HCT116 (cell line): ENCODE results near the gene TTC19. TPM values are rescaled to one million over a fixed set of nuclear protein-coding genes. Genes with fewer than 3 reads are reported as not detected.

ENCODE experiments used
- ATAC-seq: fragments of 200-7000 bp; cut with Tn5 transposase; 2 replicates; pipeline ENCODE4 v1.9.1; 2020; ENCODE audit warnings: mild to moderate bottlenecking, moderate library complexity
- BruUV-seq: library from RNA; stranded (reverse); fragments of 400-500 nt; replicated peaks from 2 replicates; lab custom pipeline; 2021; lab: Mats Ljungman, UMichigan
- CTCF ChIA-PET: fragments of 300-600 bp; sonication (Branson Sonifier 250); formaldehyde crosslinking; loops from one replicate; lab custom pipeline; 2021; ENCODE audit warnings: antibody characterized with exemption; lab: Charles Lee
- POLR2A ChIA-PET: fragments of 300-600, 350-600 bp; sonication (Branson Sonifier 250); formaldehyde crosslinking; loops from one replicate; lab custom pipeline; 2021; ENCODE audit warnings: antibody characterized with exemption; lab: Charles Lee
- RAD21 ChIA-PET, 2 experiments: fragments of 300-600 bp; sonication (Branson Sonifier 250); formaldehyde crosslinking; loops; one replicate each; lab custom pipeline; 2023; ENCODE audit warnings: low total read pairs in 2 of 2; ENCODE audit not compliant: uncharacterized antibody in 2 of 2, unreplicated experiment in 2 of 2, low non-redundant PET in 1 of 2; lab: Charles Lee
- DNase-seq: peaks from one replicate; pipeline ENCODE4 v3.0.0-alpha.2; 2010; ENCODE audit warnings: low read depth, low spot score
- H2AFZ ChIP-seq: fragments of 200-600 bp; shearing (Covaris generic), sonication (generic); 2 replicates; pipeline ENCODE4 v1.6.1; 2017; ENCODE audit warnings: low read depth, mixed run types, mixed read lengths, antibody characterized with exemption, low read length; ENCODE audit not compliant: poor library complexity, severe bottlenecking
- H3K27ac ChIP-seq: 2 replicates; pipeline ENCODE4 v1.5.1; 2012; ENCODE audit warnings: low read depth, low read length
- H3K27me3 ChIP-seq: fragments of 200-600 bp; sonication (generic); 2 replicates; pipeline ENCODE4 v1.6.1; 2016; ENCODE audit warnings: mixed run types, low read length, mixed read lengths; ENCODE audit not compliant: insufficient read depth
- H3K36me3 ChIP-seq, 2 experiments: fragments of 200-500 bp in 1 of 2; fragments of 200-600 bp in 1 of 2; sonication (Bioruptor generic) in 1 of 2; sonication (generic) in 1 of 2; 2 replicates each; pipeline versions ENCODE4 v1.5.1 to v1.6.1; 2014 to 2016; ENCODE audit warnings: low read length in 2 of 2, inconsistent platforms in 1 of 2, mixed read lengths in 1 of 2, mixed run types in 1 of 2; ENCODE audit not compliant: insufficient read depth in 2 of 2, control insufficient read depth in 1 of 2
- H3K4me1 ChIP-seq, 2 experiments: fragments of 200-600 bp in 1 of 2; sonication (generic) in 1 of 2; 2 replicates each; pipeline versions ENCODE4 v1.5.1 to v1.6.1; 2012 to 2017; ENCODE audit warnings: low read length in 2 of 2, inconsistent platforms in 1 of 2, mild to moderate bottlenecking in 1 of 2, mixed read lengths in 1 of 2, mixed run types in 1 of 2, moderate library complexity in 1 of 2; ENCODE audit not compliant: insufficient read depth in 2 of 2, control insufficient read depth in 1 of 2
- H3K4me2 ChIP-seq: fragments of 200-600 bp; sonication (generic); 2 replicates; pipeline ENCODE4 v1.6.1; 2017; ENCODE audit warnings: mixed run types, low read length, mixed read lengths
- H3K4me3 ChIP-seq, 2 experiments: fragments of 200-600 bp in 1 of 2; sonication (generic) in 1 of 2; replicated peaks in 1 of 2; 2 replicates each; pipeline ENCODE4 v1.5.1; 2011 to 2016; ENCODE audit warnings: low read length in 2 of 2, control low read depth in 1 of 2, low read depth in 1 of 2, mild to moderate bottlenecking in 1 of 2, mixed read lengths in 1 of 2, mixed run types in 1 of 2
- H3K79me2 ChIP-seq: fragments of 200-600 bp; sonication (generic); 2 replicates; pipeline ENCODE4 v1.6.1; 2017; ENCODE audit warnings: mild to moderate bottlenecking, mixed run types, low read length, moderate library complexity, mixed read lengths; ENCODE audit not compliant: insufficient read depth
- H3K9ac ChIP-seq: fragments of 200-600 bp; sonication (generic); 2 replicates; pipeline ENCODE4 v1.6.1; 2016; ENCODE audit warnings: low read length, mixed read lengths
- H3K9me2 ChIP-seq: fragments of 200-600 bp; sonication (generic), shearing (Covaris generic); 2 replicates; pipeline ENCODE4 v1.6.1; 2017; ENCODE audit warnings: mixed run types, mild to moderate bottlenecking, moderate library complexity; ENCODE audit not compliant: insufficient read depth
- H3K9me3 ChIP-seq, 2 experiments: fragments of 200-500 bp in 1 of 2; fragments of 200-600 bp in 1 of 2; sonication (Bioruptor generic) in 1 of 2; sonication (generic) in 1 of 2; 2 replicates each; pipeline ENCODE4 v1.6.1; 2014 to 2017; ENCODE audit warnings: low read length in 2 of 2, mixed read lengths in 2 of 2, inconsistent platforms in 1 of 2, low read depth in 1 of 2, mild to moderate bottlenecking in 1 of 2, mixed run types in 1 of 2, moderate library complexity in 1 of 2; ENCODE audit not compliant: control insufficient read depth in 1 of 2, insufficient read depth in 1 of 2
- H4K20me1 ChIP-seq: fragments of 200-600 bp; sonication (generic), shearing (Covaris generic); 2 replicates; pipeline ENCODE4 v1.6.1; 2017; ENCODE audit warnings: mixed run types, mild to moderate bottlenecking, moderate library complexity; ENCODE audit not compliant: insufficient read depth
- CBX3 ChIP-seq: IDR thresholded peaks from 2 replicates; pipeline ENCODE4 v1.6.1; 2012; ENCODE audit warnings: low read depth
- EGR1 ChIP-seq: IDR thresholded peaks from 2 replicates; pipeline ENCODE4 v1.6.1; 2012; ENCODE audit warnings: low read depth
- ELF1 ChIP-seq: IDR thresholded peaks from 2 replicates; pipeline ENCODE4 v1.6.1; 2012; ENCODE audit warnings: low read depth, borderline replicate concordance
- FOSL1 ChIP-seq: IDR thresholded peaks from 2 replicates; pipeline ENCODE4 v1.6.1; 2012; ENCODE audit warnings: low read depth
- JUND ChIP-seq: IDR thresholded peaks from 2 replicates; pipeline ENCODE4 v1.6.1; 2012
- POLR2A ChIP-seq: IDR thresholded peaks from 2 replicates; pipeline ENCODE4 v1.7.0; 2011; ENCODE audit warnings: borderline replicate concordance; ENCODE audit not compliant: insufficient read depth, insufficient read length; ENCODE audit errors: extremely low read depth
- POLR2AphosphoS5 ChIP-seq: IDR thresholded peaks from 2 replicates; pipeline ENCODE4 v1.6.1; 2011; ENCODE audit warnings: mild to moderate bottlenecking, low read depth, low read length, moderate library complexity
- RAD21 ChIP-seq: IDR thresholded peaks from 2 replicates; pipeline ENCODE4 v1.6.1; 2012; ENCODE audit warnings: low read depth, mild to moderate bottlenecking
- SIN3A ChIP-seq: IDR thresholded peaks from 2 replicates; pipeline ENCODE4 v1.6.1; 2012; ENCODE audit warnings: low read depth
- SP1 ChIP-seq: IDR thresholded peaks from 2 replicates; pipeline ENCODE4 v1.6.1; 2012; ENCODE audit warnings: low read depth
- YY1 ChIP-seq: IDR thresholded peaks from 2 replicates; pipeline ENCODE4 v1.6.1; 2011; ENCODE audit warnings: low read length, low read depth, moderate library complexity, mild to moderate bottlenecking; ENCODE audit not compliant: insufficient replicate concordance; ENCODE audit errors: extremely low read depth
- ZNF274 ChIP-seq: fragments of 200-500 bp; sonication (Bioruptor generic); IDR thresholded peaks from 2 replicates; pipeline ENCODE4 v1.6.1; 2014; ENCODE audit warnings: mild to moderate bottlenecking, low read depth, low read length, inconsistent platforms
- intact Hi-C: fragments of 100-400 bp; cut with micrococcal nuclease; formaldehyde crosslinking; loops from 2 replicates; pipeline ENCODE4 v1.10.0; 2022
- total RNA-seq: library from RNA; stranded (reverse); gene quantifications from one replicate; pipeline ENCODE4 v1.2.1, GENCODE V29; 2021; ENCODE audit not compliant: unreplicated experiment
- TF ChIP-seq, protein P1 (sequence below): IDR thresholded peaks from 2 replicates; pipeline ENCODE4 v1.6.1; 2011; ENCODE audit warnings: mild to moderate bottlenecking, low read length, moderate library complexity; ENCODE audit not compliant: insufficient replicate concordance; ENCODE audit errors: extremely low read depth
- TF ChIP-seq, protein P2 (sequence below): IDR thresholded peaks from 2 replicates; pipeline ENCODE4 v1.6.1; 2012
- TF ChIP-seq, protein P3 (sequence below), 3 experiments: fragments of 200-600 bp in 1 of 3; sonication (generic) in 1 of 3; IDR thresholded peaks in 2 of 3; conservative IDR thresholded peaks in 1 of 3; 2 replicates each; pipeline ENCODE4 v1.5.1; 2012 to 2017; ENCODE audit warnings: low read depth in 2 of 3, low read length in 2 of 3, antibody characterized with exemption in 1 of 3, borderline replicate concordance in 1 of 3, control low read depth in 1 of 3, mild to moderate bottlenecking in 1 of 3, mixed read lengths in 1 of 3, mixed run types in 1 of 3, moderate library complexity in 1 of 3; ENCODE audit not compliant: insufficient read depth in 1 of 3

TTC19 gene
- total RNA-seq, 1 experiment from 2014 or later: 61.3 TPM

DNA sequence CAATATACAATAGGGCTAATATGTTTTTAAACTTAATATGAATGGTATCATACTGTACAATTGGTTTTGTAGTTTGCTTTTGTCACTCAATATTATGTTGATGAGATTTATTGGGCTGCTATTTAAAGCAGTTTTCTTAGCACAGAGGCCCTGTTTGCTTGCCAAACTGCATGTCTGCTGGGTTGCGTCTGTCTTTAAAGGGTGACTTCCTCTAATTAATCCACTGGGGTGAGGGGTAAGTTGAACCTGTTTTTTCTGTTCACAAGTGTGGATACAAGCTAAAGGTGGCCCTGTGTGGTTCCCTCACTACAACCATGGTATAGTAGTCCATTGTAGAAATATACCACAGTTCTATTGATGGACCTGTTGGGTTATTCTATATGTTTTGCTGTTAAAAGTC lies 19.7 kb downstream of the TTC19 start:
- no peak for DNase-seq
- no peak overlapping the region for H3K9ac ChIP-seq
- no peak overlapping the region for H2AFZ ChIP-seq
- peaks cover 97% of the 10 kb centered on the region for H3K79me2 ChIP-seq
- ChIA-PET POLR2A (no interaction called here), CTCF (no interaction called here), RAD21 (no interaction called here)
- no peak overlapping the region for H3K4me3 ChIP-seq
- H3K4me2 ChIP-seq: no peak overlapping the region
- BruUV-seq: no TSS peak
- intact Hi-C loops: no loop called here
- no peaks in the 10 kb centered on the region for H3K9me3 ChIP-seq
- H3K27ac ChIP-seq: no peak overlapping the region
- peaks cover 52% of the 10 kb centered on the region for H4K20me1 ChIP-seq
- no peaks in the 10 kb centered on the region for H3K9me2 ChIP-seq
- H3K27me3 ChIP-seq: no peaks in the 10 kb centered on the region
- no peak for ATAC-seq
- peaks cover 38 to 54% of the 10 kb centered on the region in 2 experiments for H3K36me3 ChIP-seq
- TF ChIP-seq, protein P1, sequence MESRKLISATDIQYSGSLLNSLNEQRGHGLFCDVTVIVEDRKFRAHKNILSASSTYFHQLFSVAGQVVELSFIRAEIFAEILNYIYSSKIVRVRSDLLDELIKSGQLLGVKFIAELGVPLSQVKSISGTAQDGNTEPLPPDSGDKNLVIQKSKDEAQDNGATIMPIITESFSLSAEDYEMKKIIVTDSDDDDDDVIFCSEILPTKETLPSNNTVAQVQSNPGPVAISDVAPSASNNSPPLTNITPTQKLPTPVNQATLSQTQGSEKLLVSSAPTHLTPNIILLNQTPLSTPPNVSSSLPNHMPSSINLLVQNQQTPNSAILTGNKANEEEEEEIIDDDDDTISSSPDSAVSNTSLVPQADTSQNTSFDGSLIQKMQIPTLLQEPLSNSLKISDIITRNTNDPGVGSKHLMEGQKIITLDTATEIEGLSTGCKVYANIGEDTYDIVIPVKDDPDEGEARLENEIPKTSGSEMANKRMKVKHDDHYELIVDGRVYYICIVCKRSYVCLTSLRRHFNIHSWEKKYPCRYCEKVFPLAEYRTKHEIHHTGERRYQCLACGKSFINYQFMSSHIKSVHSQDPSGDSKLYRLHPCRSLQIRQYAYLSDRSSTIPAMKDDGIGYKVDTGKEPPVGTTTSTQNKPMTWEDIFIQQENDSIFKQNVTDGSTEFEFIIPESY: no peak
- TF ChIP-seq EGR1 (no peak), CBX3 (no peak), SIN3A (no peak), YY1 (no peak), ELF1 (no peak), SP1 (no peak), RAD21 (no peak), ZNF274 (no peak), POLR2A (no peak), JUND (no peak), POLR2AphosphoS5 (no peak), FOSL1 (no peak)
- TF ChIP-seq, protein P2, sequence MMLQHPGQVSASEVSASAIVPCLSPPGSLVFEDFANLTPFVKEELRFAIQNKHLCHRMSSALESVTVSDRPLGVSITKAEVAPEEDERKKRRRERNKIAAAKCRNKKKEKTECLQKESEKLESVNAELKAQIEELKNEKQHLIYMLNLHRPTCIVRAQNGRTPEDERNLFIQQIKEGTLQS: no peak
- TF ChIP-seq, protein P3, sequence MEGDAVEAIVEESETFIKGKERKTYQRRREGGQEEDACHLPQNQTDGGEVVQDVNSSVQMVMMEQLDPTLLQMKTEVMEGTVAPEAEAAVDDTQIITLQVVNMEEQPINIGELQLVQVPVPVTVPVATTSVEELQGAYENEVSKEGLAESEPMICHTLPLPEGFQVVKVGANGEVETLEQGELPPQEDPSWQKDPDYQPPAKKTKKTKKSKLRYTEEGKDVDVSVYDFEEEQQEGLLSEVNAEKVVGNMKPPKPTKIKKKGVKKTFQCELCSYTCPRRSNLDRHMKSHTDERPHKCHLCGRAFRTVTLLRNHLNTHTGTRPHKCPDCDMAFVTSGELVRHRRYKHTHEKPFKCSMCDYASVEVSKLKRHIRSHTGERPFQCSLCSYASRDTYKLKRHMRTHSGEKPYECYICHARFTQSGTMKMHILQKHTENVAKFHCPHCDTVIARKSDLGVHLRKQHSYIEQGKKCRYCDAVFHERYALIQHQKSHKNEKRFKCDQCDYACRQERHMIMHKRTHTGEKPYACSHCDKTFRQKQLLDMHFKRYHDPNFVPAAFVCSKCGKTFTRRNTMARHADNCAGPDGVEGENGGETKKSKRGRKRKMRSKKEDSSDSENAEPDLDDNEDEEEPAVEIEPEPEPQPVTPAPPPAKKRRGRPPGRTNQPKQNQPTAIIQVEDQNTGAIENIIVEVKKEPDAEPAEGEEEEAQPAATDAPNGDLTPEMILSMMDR (IDR thresholded peaks at IDR 0.05 in 2 of 3, conservative IDR thresholded peaks at IDR 0.05 in 1 of 3; ENCODE audit: borderline replicate concordance in 1 of 3, insufficient read depth in 1 of 3, low read depth in 2 of 3, low read length in 2 of 3): no peak
- H3K4me1 ChIP-seq: no peaks in the 10 kb centered on the region
